ENCODE data around the gene CHST13.
"Not testable (repeated sequence)": the region's sequence is repeated elsewhere in the genome, so short reads cannot be mapped to it uniquely, and the experiment has no call there.

Gene CHST13

DNA sequence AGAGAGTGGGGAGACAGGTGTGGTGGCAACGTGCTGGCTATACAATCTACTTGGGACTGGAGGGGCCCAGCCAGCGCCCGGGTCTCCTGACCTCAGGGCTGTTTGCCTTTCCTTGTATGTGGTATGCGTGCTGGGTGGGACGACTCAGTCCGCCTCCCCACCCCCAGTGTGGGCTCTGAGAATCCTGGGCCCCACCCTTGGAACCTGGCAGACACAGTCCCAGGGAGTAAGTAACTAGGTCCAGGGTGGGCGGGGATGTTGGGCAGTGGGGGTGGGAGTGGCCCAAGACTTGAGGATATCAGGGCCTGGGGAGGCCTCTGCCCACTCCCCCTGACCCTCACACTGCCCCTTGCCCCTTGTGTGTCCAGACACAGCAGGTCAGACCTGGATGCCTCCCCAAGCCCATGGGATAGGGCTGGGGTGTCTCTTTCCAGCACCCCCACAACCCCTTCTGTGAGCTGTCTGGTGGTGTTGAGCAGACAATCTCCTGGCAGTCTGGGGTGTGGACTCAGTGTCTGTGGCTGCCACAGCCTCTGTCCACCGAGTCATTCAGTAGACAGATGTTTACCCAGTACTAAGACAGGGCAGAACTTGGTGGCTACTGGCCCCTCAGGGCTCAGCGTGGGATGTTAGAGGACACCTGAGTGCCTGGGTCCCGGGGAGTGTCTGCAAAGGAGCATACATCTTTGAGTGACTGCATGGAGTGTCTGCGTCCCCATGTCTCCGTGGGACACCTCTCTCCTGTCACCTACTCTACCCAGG, 1.3 kb downstream of the CHST13 start:
- no peak for DNase-seq (ENCODE audit: low read depth in 3 of 3)

DNA sequence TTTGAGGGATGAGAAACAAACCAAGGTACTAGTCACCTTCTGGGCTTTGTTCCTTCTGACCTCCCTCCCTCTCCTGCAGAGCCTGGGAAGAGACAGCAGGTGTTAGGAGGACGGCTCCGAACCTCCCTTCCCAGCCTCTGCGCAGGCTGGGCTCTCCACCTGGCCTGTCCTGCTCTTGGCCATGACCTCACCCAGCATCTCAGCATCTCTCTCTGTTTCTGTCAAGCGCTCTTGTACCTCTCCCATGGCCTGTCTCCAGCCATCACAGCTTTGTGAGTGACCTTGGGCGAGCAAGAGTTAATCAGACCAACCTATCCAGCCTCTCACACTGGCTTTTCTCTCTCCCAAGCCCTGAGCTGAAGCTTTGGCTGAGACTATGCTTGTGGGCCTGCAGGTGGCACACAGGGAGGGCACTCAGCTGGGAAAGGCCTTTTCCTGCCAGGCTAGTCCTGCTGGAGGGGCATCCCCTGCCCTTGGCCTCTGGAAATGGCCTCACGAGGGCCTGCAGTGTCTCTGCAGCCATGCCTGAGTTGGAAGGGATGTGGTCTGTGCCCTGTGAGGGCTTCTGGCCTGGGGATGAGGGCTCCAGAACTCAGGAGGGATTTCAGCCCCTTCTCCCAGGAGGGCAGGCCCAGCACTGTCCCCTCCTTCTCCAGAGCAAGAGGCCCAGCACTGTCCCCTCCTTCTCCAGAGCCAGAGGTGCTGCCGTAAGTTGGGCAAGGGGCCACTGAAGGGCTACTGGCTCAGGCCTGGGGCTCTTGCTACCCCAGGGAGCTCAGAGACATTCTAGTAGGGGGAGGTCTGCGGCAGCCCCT, 2.1 kb downstream of the CHST13 start:
- no peak for DNase-seq (ENCODE audit: low read depth in 3 of 3)

DNA sequence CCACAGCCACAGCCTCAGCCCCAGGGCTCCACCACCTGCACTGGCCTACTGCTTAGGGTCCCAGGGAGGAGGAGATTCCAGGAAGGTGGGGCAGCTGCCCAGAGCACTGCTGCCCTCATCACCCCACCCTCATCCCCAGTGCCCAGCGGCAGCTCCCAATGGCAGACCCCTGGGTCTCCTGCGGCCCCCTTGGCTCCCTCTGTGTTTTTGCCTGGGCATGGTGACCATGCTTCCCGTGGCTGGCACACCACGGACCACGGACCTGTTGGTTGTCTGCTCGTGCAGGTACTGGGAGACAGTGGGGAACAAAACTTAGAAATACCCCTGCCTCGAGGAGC, 2.7 kb downstream of the CHST13 start:
- DNase-seq (ENCODE audit: low read depth in 3 of 3): no peak

DNA sequence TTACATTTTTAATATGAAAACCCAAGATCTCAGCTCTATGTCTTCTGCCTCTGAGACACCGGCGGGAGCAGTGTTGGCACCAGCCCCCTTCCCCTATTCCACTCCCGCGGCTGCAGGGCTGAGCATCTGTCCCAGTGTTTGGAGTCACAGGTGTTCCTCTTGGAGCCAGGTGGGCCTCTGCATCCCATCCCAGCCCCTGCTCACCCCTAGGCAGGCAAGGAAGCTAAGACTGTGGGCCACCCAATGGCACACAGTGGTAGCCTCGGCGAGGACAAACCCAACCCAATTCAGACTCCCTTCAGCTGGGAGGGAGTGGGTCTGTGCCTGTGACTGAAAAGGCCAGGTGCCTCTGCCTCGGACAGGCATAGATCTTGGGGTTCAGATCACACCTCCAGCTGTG, 3.1 kb downstream of the CHST13 start:
- no peak for DNase-seq (ENCODE audit: low read depth in 3 of 3)

DNA sequence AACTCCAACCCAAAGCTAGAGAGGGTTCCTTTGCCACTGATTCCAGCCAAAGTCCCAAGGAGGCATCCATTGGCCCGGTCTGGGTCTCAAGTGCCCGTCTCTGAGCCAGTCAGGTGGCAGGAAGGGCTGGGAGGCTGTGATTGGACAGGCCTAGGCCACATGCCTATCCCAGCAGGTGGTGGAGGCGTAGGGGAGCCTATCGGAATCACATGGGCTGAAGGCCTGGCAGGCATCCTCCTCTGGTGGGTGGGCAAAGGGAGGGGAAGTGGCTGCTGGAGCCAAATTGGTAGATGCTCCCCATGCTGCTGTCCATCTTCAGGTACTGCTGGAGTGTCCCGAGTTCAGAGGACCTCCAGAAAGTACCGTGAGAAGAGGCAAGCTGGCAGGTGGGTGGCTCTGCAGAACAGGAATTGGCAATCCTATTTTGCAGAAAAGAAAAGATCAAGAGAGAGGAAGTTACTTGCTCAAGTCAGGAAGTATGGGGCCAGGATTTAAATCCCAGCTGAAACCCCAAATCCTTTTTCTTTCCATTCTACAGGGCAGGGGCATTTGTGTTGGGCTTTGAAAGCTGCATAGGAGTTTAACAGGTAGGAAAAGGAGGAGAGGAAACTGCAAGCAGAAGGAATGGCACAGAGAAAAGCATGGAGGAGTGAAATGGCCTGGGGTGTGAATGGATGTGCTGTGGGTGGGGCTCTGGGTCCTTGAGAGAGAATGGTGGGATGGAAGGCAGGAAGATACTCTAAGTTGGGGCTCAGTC, 3.7 kb downstream of the CHST13 start:
- DNase-seq (ENCODE audit: low read depth in 3 of 3): no peak

DNA sequence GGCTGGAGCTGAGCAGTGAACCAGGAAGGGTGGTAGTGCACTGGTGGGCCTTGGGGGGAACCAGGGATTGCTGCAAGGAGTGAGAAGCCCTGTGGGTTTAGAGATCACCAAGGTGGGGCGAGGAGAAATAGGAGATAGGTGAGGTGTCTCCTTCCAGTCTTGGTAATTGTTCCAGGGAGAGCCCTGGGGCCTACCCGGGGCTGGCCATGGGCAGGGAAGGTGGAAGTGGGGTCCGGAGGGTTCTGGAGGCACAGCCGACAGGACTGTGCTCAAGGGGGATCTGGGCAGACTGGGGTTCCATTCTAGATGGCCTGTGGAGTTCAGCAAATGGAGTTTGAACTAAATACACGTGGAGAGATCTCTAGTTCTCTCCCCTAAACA, 4.5 kb downstream of the CHST13 start:
- no peak for DNase-seq (ENCODE audit: low read depth in 3 of 3)

DNA sequence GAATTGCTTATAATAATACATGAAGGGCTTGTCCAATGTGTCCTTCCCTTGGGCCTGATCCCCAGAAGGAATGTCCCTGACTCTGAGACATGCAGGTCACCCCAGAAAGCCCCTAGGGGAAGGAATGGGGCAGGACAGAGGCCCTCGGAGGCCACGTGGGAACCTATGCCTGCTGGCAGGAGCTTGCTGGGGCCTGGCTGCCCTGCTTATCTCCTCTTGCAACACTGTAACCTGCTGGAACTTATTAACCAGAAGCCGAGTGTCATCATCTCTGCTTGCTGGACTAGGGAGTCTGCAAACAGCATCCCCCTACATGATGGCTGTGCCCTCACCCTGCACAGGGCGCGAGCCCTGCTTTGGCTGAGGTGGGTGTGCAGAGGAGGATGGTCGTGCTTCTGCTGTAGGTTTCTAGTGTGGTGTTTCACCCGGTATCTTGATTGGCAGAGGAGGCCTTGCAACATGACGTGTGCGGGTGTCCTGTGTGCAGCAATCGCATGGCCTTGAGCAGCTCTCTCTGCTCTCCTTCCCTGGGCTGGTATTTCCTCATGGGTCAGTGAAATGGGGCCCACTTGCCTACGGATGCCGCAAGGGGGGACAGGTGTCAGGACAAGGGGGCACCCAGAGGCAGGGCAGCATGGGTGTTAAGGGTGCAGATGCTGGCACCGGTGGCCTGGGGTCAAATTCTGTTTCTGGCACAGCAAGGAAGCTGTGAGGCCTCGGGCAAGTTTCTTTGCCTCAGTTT, 5.0 kb downstream of the CHST13 start:
- no peak for DNase-seq (ENCODE audit: low read depth in 3 of 3)

DNA sequence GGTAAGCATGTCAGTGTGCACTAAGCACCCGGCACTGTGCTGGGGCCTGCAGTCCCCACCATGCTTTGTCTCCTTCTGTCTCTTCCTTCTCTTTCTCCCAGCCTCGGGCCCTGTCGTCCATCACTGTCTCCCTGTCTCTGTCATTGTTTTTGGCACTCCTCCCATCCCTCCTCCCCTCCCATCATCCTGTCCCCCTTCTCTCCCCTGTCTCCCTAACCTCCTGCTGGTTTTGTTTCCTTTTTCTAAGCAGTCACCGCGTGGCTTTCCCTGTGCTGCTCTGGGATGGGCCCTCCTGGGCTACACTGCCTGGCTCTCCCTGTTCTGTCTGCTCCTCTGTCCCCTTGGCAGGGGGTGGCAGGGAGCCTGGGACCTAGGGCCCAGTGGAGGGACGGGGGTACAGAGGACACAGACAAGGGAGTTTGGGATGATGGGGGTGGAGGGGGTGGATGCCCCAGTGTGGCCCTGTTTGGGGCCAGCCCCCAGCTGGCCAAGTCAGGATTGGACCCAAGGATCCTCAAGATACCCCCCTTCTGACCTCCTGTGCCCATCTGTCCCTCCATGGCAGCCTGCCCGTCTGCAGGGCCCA, 5.7 kb downstream of the CHST13 start:
- DNase-seq (ENCODE audit: low read depth in 3 of 3): no peak

DNA sequence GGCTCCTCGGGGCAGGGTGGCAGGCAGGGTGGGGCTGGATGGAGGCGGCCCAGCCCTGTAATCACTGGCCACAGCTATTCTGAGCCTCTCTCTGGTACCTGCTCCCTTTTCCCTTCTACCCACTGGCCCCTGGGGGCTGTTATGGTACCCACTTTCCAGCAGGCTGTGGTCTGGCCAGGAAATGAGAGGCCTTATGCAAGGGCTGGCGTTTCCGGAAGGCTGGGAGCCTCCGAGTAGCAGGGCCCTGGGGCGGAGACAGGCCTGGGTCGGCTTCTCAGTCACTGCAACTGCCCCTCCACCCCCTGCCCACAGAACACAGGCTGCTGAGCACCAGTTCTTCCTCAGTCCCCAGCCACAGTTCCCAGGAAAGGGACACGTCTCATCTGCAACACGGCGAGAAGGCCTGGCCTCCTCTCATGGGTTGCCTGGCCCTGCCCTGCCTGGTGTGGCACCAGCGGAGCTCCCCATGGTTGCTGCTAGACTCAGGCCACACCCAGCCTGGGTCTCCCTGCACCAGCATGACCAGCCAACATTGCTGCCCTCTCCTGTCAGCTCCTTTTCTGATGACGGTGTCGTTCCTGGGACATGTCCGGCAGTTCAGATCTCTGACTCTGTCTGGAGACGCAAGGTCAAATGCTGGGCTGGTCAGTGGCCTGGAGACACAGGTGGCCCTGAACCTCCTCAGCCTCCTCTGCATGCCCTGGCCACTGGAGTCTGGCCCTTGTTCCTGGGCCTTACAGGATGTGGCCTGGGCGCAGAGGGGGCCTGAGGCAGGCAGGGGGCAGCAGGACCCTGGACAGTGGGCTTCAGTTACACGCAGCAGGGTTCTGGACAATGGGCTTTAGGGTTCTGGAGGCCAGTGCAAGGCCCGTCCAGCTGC, 6.5 kb downstream of the CHST13 start:
- DNase-seq (ENCODE audit: low read depth in 3 of 3): no peak

DNA sequence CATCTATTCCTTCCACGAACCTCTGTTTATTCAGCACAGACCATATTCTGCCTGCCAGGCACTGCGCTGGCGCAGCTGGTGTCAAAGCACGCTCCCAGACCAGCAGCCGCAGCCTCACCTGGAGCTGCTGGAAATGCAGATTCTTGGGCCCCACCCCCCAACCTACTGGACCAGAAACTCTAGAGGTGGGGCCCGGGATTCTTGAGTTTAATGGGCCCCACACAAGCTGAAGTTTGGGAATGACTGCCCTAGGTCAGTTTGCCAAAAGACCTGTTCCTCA, 7.0 kb downstream of the CHST13 start:
- no peak for DNase-seq (ENCODE audit: low read depth in 3 of 3)

DNA sequence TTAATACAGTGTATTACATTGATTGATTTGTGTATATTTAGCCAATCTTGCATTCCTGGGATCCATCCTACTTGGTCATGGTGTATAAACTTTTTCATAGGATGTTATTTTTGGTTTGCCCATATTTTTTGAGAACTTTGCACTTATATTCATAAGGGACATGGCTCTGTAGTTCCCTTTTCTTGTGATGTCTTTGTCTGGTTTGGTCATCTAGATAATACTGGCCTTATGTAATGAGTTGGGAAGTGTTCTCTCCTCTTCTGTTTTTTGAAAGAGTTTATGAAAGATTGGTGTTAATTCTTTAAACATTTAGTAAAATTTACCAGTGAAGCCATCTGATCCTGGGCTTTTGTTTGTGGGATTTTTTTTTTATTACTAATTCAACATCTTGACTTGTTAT, 9.6 kb downstream of the CHST13 start:
- no peak for DNase-seq (ENCODE audit: low read depth in 3 of 3)

DNA sequence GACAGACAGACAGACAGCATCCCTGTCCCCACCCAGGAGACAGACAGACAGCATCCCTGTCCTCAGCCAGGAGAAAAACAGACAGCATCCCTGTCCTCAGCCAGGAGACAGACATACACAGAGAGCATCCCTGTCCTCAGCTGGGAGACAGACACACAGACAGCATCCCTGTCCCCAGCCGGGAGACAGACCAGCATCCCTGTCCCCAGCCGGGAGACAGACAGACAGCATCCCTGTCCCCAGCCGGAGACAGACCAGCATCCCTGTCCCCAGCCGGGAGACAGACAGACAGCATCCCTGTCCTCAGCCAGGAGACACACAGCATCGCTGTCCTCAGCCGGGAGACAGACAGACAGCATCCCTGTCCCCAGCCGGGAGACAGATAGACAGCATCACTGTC, 10.8 kb downstream of the CHST13 start:
- DNase-seq (ENCODE audit: low read depth in 3 of 3): not testable (repeated sequence)

DNA sequence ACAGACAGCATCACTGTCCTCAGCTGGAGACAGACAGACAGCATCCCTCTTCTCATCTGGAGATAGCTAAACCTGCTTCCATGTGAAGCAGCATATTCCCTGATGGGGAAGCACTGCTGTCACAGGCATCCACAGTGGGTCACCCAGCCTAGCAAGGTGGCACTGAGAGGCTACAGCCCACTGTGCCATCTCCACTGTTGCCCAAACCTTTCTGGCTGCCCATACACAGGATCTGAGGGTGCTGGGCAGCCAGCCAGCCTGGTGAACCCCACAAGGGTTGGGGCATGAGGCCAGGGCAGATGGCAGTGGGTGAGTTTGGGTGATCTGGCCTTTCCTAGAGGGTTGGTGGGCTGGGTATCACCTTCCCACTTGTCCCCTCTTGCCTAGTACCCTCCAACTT, 11.7 kb downstream of the CHST13 start:
- DNase-seq (ENCODE audit: low read depth in 3 of 3): no peak

DNA sequence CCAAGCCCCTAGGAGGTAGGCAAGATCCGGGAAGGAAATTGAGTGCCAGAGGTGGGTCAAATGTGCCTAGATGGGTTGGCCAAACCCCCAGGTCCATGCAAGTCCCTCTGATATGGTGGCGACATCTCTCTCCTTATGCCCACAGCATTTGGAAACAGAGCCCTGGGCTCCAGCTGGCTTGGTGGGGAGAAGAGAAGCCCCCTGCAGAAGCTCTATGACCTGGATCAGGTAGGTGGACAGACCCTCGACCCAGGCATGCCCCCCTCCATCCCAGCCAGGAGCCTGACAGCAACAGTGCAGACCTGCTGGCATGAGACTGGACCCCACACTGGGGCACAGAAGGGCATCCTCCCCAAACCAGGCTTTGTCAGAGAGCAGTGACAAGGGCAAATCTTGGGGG, 12.2 kb downstream of the CHST13 start:
- DNase-seq (ENCODE audit: low read depth in 3 of 3): no peak

DNA sequence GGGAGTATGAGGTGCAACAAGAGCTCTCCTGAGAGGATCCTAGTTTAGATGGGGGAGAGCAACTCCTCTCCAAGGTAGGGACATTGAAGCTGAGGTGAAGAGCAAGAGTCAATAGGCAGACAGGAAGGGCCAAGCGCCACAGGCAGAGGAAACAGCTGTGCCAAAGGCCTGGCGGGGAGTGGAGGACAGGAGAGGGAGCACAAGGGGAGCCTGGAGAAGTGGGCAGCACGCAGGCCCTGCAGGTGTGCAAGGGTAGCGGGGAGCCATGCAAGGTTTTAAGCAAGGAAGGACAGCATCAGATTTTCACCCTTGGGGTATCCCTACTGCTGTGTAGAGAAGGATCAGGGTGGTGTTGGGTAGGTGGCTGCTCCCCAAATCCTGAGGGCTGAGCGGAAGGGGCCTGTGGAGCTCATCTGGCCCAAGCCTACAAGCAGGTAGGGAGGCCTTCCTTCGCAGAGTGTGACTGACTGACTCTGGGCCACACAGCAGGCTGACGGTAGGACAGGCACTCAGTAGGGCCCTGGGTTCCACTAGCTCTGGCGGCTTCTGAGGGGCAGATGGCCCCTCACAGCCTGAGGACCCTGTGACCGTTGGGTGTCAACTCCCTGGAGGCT, 13.3 kb downstream of the CHST13 start:
- DNase-seq (ENCODE audit: low read depth in 3 of 3): no peak

DNA sequence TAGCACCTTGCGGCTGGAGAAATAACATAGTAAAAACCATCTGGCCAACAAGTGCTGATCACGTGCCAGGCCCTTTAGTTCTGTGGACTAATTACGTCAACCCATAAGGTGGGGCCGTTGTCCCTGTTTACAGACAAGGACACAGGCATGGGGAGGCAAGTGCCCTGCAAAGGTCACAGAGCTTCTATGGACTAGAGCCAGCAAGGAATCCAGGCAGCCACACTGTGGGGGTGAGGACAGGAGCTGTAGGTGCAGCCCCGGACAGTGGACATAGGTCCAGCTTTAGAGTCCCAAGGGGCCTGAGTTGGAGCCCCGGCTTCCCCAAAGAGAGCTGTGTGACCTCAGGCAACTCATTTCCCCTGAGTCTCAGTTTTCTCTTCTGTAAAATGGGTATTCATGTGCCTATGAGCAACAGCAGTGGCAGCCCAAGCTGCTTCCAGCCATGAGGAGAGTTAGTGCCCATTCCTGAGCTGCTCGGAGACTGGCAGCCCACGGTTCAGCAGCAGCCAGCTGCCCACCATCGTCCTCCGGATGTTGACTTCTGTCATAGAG, 13.9 kb downstream of the CHST13 start:
- DNase-seq (ENCODE audit: low read depth in 3 of 3): no peak

DNA sequence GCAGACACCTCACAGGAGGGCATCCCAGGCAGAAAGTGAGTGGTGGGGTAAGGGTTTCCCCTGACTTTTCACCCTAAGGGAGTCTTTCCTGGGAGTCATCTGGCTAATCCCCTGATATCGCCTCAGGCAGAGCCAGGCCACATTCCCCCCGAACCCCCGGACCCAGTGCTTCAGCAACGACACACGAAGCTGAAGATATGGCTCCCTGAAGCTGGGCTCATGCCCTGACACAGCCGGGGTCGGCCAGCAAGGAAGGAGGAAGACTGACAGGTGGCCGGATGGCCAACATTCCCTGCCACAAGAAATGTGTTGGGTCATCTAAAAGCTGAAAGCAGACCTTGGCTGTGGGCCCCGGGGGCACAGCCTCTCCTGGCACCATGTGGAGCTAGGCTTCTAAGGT, 14.4 kb downstream of the CHST13 start:
- DNase-seq (ENCODE audit: low read depth in 3 of 3): no peak

DNA sequence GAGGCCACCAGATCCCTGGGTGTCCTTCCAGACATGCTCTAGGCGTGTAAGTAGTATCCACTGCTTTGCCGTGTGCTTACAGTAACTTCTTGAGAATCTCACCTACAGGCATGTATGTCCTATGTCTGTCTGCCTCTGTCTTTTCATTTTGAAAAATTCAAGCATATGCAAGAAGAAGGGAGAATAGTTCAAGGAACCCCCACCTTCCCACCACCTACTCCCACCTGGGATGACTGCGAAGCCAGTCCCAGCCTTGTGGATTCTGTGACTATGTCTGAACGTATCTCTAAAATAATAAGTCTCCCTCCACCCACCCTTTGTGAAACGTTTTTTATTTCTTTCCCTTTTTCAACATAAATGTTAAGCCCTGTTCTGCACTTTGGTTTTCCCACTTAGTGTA, 15.0 kb downstream of the CHST13 start:
- no peak for DNase-seq (ENCODE audit: low read depth in 3 of 3)

DNA sequence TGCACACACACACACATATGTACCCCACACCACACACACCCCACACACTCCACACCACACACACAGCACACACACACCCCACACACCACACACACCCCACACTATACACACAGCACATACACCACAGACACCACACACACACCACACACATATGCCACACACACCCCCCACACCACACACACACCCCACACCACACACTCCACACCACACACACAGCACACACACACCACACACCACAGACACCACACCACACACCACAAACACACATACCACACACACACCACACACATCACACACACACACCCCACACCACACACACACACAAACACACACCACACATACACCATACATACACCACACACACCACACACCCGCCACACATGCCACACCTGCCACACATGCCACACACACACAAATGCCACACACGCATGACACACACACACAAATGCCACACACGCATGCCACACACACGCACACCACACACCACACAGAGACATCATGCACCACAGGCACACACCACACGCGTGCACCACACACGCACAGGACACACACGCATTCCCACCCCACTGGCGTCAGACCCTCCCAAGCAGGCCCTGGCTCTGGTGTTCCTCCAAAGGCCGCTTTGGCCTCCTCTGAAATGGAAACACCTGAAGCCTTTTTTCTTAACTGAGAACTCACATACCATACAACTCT, 15.7 kb downstream of the CHST13 start:
- no peak for DNase-seq (ENCODE audit: low read depth in 3 of 3)

Measured in stimulated activated CD4-positive, alpha-beta T cell treated with anti-CD3 and anti-CD28 coated beads, TNF-alpha, amount 100 ng/mL, for 4 hours (primary cell).